Activated T-helper 2 cell treated with anti-CD3 and anti-CD28 coated beads, Interferon-gamma antibody, Interleukin-2, Interleukin-4, amounts not matched to agents 10 μg/mL and 5 μg/mL and 100 μg/mL, durations not matched to agents 14 hours and 24 hours and 36 hours (primary cell): ENCODE measurements around the gene TAC4. TPM values are rescaled to one million over a fixed set of nuclear protein-coding genes. Genes with fewer than 3 reads are reported as not detected.
A peak's percentile ranks its signal among the peaks of the same experiment; 100 is the strongest.

Experiments used
- DNase-seq: peaks from one replicate; pipeline ENCODE4 v3.0.0; 2021; ENCODE audit warnings: low spot score
- H3K27ac Mint-ChIP-seq: one replicate; pipeline ENCODE4 v1.8.0; 2021; ENCODE audit warnings: mixed read lengths
- H3K27me3 Mint-ChIP-seq: one replicate; pipeline ENCODE4 v1.8.0; 2021; ENCODE audit warnings: low read depth, mixed read lengths
- H3K36me3 Mint-ChIP-seq: one replicate; pipeline ENCODE4 v1.8.0; 2021; ENCODE audit warnings: low read depth, mixed read lengths
- H3K4me1 Mint-ChIP-seq: one replicate; pipeline ENCODE4 v1.8.0; 2021; ENCODE audit warnings: low read depth, mixed read lengths
- H3K4me3 Mint-ChIP-seq: one replicate; pipeline ENCODE4 v1.8.0; 2021; ENCODE audit warnings: low read depth, mild to moderate bottlenecking, moderate library complexity, mixed read lengths
- H3K9me3 Mint-ChIP-seq: one replicate; pipeline ENCODE4 v1.8.0; 2021; ENCODE audit warnings: mixed read lengths
- intact Hi-C: fragments of 100-400 bp; cut with micrococcal nuclease; formaldehyde crosslinking; loops from one replicate; pipeline ENCODE4 v1.15.1; 2023
- total RNA-seq: library from RNA; stranded (reverse); gene quantifications from 2 replicates; pipeline ENCODE4 v1.2.3, GENCODE V29; 2022

Gene TAC4
- total RNA-seq, 1 donor from 2014 or later: not detected

GRCh38 chr17:49848739-49849138, 870 bp upstream of the TAC4 start:
- Mint-ChIP-seq H3K27me3 (peaks cover 5% of the 10 kb centered on the region), H3K4me1 (peaks cover 8% of the 10 kb centered on the region), H3K27ac (no peak overlapping the region), H3K9me3 (no peaks in the 10 kb centered on the region), H3K4me3 (no peak overlapping the region), H3K36me3 (no peaks in the 10 kb centered on the region)
- intact Hi-C loops: no loop called here
- no peak for DNase-seq

DNA sequence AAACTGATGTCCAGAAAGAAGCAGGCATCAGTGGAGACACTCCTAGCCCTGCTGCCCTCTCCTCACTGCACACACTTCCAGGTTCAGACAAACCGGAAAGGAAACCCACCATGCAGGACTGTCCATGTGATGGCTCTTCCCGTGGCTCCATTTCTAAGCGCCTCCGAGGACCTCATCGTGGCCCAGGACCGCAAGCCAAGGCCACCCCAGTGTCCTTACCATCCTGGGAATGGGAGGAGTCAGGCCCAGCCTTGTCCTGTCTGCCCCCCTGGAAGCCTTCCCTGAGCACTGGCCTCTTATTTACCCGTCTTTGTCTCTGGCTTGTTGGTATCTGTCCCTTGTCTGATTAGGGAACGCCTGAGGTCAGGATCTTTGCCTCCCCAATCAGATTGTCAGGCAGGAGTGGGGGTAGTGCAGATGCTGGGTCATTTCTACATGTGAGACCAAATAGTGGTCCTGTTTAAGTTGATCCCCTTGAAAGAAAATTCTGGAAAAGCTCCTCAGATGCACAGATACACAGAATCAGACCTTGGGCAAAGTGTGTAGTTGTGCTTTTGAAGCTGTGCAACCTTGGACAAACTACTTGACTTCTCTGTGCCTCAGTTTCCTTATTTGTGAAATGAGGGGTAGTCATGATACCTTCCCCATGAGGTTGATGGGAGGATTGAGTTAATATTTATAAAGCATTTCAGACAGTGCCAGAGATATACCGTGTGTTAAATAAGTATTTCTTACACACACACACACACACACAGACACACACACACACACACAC, 744 bp downstream of the TAC4 start:
- H3K4me3 Mint-ChIP-seq: no peak overlapping the region
- peaks cover 3% of the 10 kb centered on the region for H3K27me3 Mint-ChIP-seq
- H3K4me1 Mint-ChIP-seq: peaks cover 11% of the 10 kb centered on the region
- no peak overlapping the region for H3K27ac Mint-ChIP-seq
- DNase-seq: no peak
- intact Hi-C loops: no loop called here
- H3K36me3 Mint-ChIP-seq: peaks cover 4% of the 10 kb centered on the region
- no peaks in the 10 kb centered on the region for H3K9me3 Mint-ChIP-seq

DNA sequence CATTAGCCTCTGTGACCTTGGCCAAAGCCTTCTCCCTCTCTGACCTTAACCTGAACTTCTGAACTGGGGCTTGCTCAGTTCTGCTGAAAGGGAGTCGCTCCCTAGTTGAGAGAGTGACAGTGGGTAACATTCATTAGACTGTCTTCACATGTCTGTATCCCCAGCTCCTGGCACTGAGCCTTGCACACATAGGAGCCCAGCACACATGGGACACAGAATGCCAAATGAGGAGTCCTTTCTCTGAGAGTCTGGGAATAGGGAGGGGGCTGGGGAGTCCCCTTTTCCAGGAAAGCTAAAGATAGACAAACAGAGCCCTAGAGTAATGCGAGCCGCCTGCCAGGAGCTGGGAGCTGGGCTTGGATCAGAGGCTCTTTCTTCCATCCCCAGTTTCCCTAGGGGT, 2.5 kb downstream of the TAC4 start:
- H3K36me3 Mint-ChIP-seq: peaks cover 4% of the 10 kb centered on the region
- no peak for DNase-seq
- H3K4me3 Mint-ChIP-seq: no peak overlapping the region
- peaks cover 4% of the 10 kb centered on the region for H3K4me1 Mint-ChIP-seq
- intact Hi-C loops: no loop called here
- no peaks in the 10 kb centered on the region for H3K27me3 Mint-ChIP-seq
- H3K9me3 Mint-ChIP-seq: no peaks in the 10 kb centered on the region
- H3K27ac Mint-ChIP-seq: peak overlapping the region; percentile 1

GRCh38 chr17:49843774-49844350, 4.0 kb downstream of the TAC4 start:
- no peak overlapping the region for H3K27ac Mint-ChIP-seq
- no peak for DNase-seq
- intact Hi-C loops: no loop called here

GRCh38 chr17:49842846-49843245, 5.0 kb downstream of the TAC4 start:
- H3K4me1 Mint-ChIP-seq: peaks cover 4% of the 10 kb centered on the region

More at GRCh38 chr17:49843774-49844350, 4.0 kb downstream of the TAC4 start:
- no peaks in the 10 kb centered on the region for H3K9me3 Mint-ChIP-seq
- H3K27me3 Mint-ChIP-seq: no peaks in the 10 kb centered on the region
- peaks cover 4% of the 10 kb centered on the region for H3K36me3 Mint-ChIP-seq
- H3K4me1 Mint-ChIP-seq: peaks cover 4% of the 10 kb centered on the region
- no peak overlapping the region for H3K4me3 Mint-ChIP-seq

DNA sequence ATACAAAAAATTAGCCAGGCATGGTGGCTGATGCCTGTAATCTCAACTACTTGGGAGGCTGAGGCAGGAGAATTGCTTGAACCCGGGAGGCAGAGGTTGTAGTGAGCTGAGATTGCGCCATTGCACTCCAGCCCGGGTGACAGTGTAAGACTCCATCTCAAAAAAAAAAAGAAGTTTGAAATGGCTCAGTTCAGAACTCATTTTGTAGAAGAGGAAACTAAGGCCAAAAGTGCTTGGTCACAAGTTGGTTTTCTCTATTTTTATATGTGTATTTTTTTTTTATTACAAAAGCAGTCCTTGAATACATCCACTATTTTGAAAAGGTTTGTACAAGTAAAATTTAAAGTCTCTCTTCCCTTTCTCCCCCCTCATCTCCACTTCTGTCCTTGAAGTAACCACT, 5.5 kb downstream of the TAC4 start:
- no peak overlapping the region for H3K27ac Mint-ChIP-seq
- intact Hi-C loops: no loop called here

More at GRCh38 chr17:49842846-49843245, 5.0 kb downstream of the TAC4 start:
- no peak overlapping the region for H3K4me3 Mint-ChIP-seq
- no peaks in the 10 kb centered on the region for H3K27me3 Mint-ChIP-seq
- intact Hi-C loops: no loop called here
- peaks cover 4% of the 10 kb centered on the region for H3K36me3 Mint-ChIP-seq
- DNase-seq: no peak
- H3K27ac Mint-ChIP-seq: no peak overlapping the region
- no peaks in the 10 kb centered on the region for H3K9me3 Mint-ChIP-seq

GRCh38 chr17:49841548-49841947, 6.3 kb downstream of the TAC4 start:
- Mint-ChIP-seq H3K4me1 (peaks cover 4% of the 10 kb centered on the region), H3K27ac (no peak overlapping the region), H3K4me3 (no peak overlapping the region), H3K36me3 (peaks cover 4% of the 10 kb centered on the region), H3K27me3 (no peaks in the 10 kb centered on the region), H3K9me3 (no peaks in the 10 kb centered on the region)
- intact Hi-C loops: no loop called here
- DNase-seq: no peak

More for the DNA sequence above, 5.5 kb downstream of the TAC4 start:
- peaks cover 4% of the 10 kb centered on the region for H3K36me3 Mint-ChIP-seq
- peaks cover 4% of the 10 kb centered on the region for H3K4me1 Mint-ChIP-seq
- no peak overlapping the region for H3K4me3 Mint-ChIP-seq
- no peaks in the 10 kb centered on the region for H3K27me3 Mint-ChIP-seq
- no peaks in the 10 kb centered on the region for H3K9me3 Mint-ChIP-seq
- DNase-seq: no peak

DNA sequence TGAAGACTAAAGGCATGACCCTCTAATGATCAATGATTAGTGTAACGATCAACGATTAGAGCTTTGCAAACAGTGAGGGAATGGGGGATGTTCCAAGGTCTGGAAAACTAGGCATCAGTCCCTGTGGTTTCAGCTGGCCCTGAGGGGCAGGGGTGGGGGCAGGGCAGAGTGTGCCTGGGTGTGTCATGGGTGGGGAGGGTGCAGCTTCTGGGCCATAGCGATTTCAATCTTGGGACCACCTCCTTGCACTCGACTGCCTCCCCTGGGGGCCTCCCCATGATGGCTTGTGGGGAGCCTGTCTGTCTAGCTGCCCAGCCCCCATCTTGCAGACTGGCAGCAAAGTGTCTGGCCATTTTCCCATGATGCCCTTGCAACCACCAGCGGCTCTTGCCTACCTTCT, 8.4 kb downstream of the TAC4 start:
- Mint-ChIP-seq H3K27ac (no peak overlapping the region), H3K4me1 (peaks cover 4% of the 10 kb centered on the region), H3K27me3 (no peaks in the 10 kb centered on the region), H3K4me3 (no peak overlapping the region), H3K36me3 (peaks cover 10% of the 10 kb centered on the region), H3K9me3 (no peaks in the 10 kb centered on the region)
- no peak for DNase-seq
- intact Hi-C loops: no loop called here

GRCh38 chr17:49836111-49837030, 11.5 kb downstream of the TAC4 start:
- no peak overlapping the region for H3K4me3 Mint-ChIP-seq
- peaks cover 21% of the 10 kb centered on the region for H3K36me3 Mint-ChIP-seq
- intact Hi-C loops: no loop called here
- no peak for DNase-seq
- no peaks in the 10 kb centered on the region for H3K27me3 Mint-ChIP-seq
- H3K4me1 Mint-ChIP-seq: no peaks in the 10 kb centered on the region
- no peak overlapping the region for H3K27ac Mint-ChIP-seq
- H3K9me3 Mint-ChIP-seq: no peaks in the 10 kb centered on the region

DNA sequence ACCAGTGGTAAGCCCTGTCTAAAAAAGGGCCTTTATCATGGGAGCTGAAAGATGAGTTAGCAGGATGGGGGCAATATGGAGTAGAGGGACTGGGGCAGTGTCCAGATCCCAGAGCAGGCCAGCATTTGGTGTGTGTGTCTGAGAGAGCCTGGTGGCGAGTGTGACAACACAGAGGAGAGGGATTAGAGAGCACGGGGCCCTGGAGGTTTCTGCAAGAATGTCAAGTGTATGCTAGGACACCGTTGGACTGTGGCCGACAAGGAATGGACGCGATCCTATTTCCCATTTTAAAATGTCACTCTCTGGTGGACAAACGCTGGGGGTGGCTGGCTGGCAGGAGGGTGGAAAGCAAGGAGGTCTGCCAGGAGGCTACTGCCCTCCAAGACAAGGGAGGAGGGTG, 12.4 kb downstream of the TAC4 start:
- no peak overlapping the region for H3K4me3 Mint-ChIP-seq

DNA sequence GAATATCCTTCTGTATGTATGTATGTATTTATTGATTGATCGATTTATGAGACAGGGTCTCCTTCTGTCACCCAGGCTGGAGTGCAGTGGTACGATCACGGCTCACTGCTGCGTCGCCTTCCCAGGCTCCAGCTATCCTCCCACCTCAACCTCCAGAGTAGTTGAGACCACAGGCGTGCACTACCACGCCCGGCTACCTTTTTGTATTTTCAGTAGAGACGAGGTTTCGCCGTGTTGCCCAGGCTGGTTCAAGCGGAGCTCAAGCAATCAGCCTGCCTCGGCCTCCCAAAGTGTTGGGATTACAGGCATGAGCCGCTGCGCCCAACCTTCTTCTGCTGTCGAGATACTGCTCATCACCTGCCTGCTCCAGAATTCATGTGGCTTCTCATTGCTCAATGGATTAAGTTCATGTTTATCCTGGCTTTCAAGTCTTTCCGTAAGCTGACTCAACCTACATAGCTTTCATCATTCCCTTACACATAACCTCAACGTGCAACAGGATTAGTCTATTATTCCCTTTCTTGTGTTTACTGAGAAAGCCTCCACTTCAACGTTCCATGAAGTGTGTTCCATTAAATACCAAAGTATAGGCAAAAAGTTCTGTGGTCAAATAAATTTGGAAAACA, 13.6 kb downstream of the TAC4 start:
- Mint-ChIP-seq H3K4me3 (no peak overlapping the region), H3K36me3 (peaks cover 32% of the 10 kb centered on the region), H3K4me1 (no peaks in the 10 kb centered on the region), H3K27me3 (no peaks in the 10 kb centered on the region), H3K9me3 (no peaks in the 10 kb centered on the region), H3K27ac (no peak overlapping the region)
- intact Hi-C loops: no loop called here
- DNase-seq: no peak

More for the DNA sequence above, 12.4 kb downstream of the TAC4 start:
- no peaks in the 10 kb centered on the region for H3K27me3 Mint-ChIP-seq
- peaks cover 24% of the 10 kb centered on the region for H3K36me3 Mint-ChIP-seq
- no peak for DNase-seq
- intact Hi-C loops: no loop called here
- H3K4me1 Mint-ChIP-seq: no peaks in the 10 kb centered on the region
- H3K9me3 Mint-ChIP-seq: no peaks in the 10 kb centered on the region
- no peak overlapping the region for H3K27ac Mint-ChIP-seq

GRCh38 chr17:49832840-49833599, 14.8 kb downstream of the TAC4 start:
- H3K4me3 Mint-ChIP-seq: no peak overlapping the region

More at GRCh38 chr17:49832840-49833599, 14.8 kb downstream of the TAC4 start:
- Mint-ChIP-seq H3K9me3 (no peaks in the 10 kb centered on the region), H3K4me1 (no peaks in the 10 kb centered on the region), H3K27ac (no peak overlapping the region), H3K36me3 (peaks cover 44% of the 10 kb centered on the region), H3K27me3 (no peaks in the 10 kb centered on the region)
- DNase-seq: no peak
- intact Hi-C loops: no loop called here
